Activated CD4-positive, alpha-beta T cell treated with anti-CD3 and anti-CD28 coated beads, Interleukin-2, amount 50 U/mL, for 4 hours (primary cell): ENCODE data around the gene VPS8.
A peak's percentile ranks its signal among the peaks of the same experiment; 100 is the strongest.

ENCODE experiments used
- DNase-seq, 2 experiments: peaks; one replicate each; pipeline ENCODE4 v3.0.0-alpha.2; 2020

Gene VPS8

DNA sequence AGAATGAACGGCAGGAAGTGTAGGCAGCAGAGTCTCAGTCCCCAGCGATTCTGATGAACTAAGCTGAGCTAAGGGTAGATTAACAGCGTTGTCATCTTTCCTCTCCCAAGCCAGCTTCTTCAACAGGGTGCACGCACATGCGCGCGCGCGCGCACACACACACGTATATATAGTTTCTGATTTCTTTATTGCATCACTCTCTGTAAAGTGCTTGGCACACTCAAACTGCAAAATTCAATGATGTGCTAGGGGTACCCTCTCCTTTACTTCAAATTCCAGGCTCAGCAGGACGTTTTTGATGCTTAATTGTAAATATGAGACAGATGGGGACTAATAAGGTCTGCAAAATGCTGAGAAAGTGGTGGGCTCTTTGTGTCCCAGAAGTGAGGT is 26.1 kb upstream of the VPS8 start:
- no peak for DNase-seq

DNA sequence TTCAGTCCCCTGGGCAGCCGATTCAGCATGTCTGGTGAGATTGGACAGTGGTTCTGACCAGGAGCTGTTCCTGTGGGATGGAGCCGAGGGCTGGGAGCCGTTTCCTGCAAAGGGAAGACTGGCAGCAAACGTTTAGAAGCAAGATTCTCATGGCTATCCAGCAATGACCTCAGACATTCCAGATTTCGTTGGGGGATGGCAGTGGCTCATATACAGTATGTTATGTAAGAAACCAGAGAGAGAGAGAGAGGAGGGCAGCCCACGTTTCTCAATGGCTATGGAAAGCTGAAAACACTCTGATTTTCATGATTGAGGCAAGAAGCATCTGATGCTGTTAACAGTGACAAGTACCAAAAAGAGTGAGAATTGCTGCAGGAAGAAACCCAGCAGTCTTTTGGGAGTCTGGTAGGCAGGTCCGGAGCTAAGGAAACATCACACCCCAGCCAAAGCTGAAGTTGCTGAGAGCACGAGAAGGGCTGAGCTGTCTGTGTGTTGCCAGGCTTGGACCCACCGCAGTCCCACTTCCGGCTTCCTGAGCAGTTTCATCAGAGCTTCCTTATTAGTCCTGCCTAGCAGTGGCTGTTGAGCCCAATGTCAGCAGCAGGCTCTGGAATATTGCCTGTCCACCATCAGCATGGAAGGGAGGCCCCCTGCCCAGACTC is 25.6 kb upstream of the VPS8 start:
- DNase-seq, result no peak

DNA sequence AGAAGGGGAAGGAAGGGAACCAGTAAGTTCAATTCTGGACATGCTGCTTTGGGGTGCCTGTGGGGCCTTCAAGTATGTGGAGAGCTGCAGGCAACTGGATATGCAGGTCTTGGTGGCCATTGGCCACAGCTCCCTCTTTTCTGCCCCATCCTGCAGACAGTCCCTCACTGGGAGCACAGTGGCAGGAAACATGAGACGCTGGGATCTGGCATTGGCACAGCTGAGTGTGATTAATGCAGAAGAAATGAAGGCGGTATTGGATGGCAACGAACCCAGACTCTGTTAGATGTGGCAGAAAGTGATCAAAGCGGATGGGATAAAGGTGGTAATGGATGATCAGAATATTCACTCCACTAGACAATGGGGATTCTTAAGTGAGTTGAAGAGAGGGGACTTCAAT is 23.2 kb upstream of the VPS8 start:
- DNase-seq, result no peak

DNA sequence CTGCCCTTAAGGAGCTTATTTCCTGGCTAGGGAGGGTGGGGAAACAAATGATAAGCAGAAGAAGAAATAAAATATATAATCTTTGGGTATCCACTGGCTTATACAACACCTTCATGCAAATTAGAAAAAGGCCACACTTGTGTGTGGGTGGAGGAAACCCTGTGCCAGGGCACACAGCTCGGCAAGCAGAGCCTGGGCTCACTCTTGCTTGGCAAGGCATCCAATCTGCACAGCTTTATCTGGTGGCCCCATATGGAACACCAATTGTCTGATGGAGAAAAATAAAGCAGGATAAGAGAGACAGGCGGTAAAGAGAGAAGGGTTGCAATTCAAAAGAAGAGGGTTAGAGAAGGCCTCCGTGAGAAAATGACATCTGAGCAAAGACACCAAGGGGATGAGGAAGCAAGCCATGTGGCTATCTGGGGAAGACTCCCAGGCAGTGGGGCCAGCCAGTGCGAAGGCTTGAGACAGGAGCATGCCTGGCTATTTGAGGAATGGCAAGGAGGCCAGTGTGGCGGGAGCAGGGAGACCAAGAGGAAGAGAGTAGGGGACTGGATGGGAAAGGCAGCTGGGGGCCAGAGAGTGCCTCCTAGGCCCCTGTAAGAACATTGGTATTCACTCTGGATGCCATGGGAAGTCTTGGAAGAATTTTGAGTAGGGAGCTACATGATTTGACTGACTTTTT is 22.5 kb upstream of the VPS8 start:
- no peak for DNase-seq

DNA sequence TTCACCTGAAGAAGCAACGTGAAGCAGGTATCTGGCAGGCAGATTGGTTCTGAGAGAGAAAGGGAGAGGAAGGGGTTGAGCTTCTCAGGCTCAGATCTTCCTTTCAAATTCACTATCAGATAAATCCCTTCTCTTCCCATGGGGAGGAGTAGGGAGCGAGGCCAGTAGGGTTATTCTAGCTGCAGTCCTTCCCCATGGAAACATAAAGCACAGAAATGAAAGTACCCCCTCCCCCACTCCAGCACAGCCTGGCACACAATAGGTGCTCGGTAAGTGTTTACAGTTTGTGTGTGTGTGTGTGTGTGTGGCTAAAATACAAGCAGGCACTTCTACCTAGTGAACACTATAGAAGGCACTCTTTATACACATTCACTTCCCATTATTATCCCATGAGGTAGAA is 20.8 kb upstream of the VPS8 start:
- DNase-seq, result no peak

GRCh38 chr3:184795522-184796190 is 16.3 kb upstream of the VPS8 start:
- no peak for DNase-seq

DNA sequence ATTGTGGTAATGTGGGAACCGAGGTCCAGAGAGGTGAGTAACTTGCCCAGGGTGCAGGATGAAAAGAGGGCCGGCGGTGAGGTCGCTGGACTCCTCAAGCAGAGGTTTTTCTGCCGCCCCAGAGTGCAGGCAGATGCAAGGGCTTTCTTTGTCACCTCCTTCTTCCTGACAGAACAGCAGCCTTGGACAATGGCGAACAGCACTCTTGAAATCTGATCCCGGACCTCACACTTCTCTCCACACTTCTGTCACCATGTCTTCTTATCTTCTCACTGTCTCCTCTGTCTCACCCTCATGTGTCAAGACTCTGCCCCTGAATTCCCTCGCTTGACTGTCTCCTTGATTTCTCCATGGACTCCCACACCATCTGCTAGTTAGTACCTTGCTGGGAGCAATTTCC is 15.4 kb upstream of the VPS8 start:
- DNase-seq, result no peak

DNA sequence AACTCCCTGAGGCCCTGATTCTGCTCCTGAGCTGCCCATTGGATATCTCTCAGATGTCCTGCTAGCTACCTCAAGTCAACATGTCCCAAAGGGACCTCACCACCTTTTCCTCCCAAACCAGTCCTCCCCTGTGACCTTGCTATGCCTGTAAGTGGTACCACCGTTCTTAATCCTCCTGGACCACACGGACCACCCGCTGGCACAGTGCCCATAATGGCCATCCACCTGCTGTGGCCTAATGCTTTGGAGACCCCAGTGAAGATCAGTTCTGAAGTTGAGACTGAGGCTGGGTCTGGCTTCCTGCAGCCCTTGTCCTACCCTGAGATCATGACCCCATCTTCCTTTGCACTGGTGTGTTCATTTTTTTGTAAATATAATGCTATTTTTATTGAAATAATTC is 15.0 kb upstream of the VPS8 start:
- DNase-seq, result no peak

- DNase-seq, result no peak
Observed at GRCh38 chr3:184798120-184798519, 13.8 kb upstream of the VPS8 start.

DNA sequence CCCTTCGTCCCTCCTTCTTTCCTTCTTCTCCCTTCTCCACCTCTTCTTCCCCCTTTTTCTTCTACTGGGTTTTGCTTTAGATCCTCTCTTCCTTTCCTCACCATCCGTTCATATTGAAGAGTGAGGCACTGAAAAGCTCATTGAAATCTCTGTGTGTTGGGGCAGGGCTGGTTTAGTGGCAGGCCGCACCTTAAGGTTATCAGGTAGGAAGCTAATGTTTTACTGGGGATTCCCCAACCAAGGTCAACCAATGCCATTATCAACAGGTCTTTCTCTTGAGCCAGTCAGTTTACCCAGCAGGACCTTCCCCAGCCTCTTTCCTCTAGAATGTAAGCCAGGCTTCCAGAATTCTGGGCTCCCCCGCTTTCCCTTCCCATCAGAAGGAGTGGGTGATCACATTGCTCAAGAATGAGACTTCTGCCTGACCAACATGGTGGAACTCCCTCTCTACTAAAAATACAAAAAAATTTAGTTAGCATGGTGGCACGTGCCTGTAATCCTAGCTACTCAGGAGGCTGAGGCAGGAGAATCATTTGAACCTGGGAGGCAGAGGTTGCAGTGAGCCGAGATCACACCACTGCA is 11.5 kb upstream of the VPS8 start:
- no peak for DNase-seq

DNA sequence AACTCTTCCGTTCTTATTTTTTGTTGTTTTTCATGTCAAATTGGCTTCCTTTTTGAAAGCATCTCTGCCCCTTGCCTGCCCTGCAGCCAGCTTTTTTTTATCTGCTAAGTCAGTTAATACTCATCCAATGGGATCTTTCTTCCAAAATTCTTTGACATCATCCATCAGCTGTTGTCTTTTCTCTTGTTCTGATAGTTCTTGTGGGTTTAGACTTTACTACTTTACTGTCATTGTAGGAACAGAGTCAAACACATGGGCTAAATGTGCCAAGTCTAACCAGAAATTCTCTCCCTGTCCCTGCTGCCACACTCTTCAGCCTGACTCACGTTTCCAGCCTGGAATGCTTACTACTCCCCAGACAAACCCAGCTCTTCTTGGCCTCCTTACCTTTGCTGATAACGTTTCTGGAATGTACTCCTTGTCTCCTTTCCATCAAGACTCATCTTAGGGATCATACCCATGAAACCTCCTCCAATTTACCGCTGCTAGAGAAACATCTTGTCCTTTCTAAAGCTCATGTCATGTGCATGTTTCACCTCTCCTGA is 10.7 kb upstream of the VPS8 start:
- DNase-seq, result no peak

GRCh38 chr3:184802150-184802549 is 9.8 kb upstream of the VPS8 start:
- no peak for DNase-seq

- DNase-seq, result no peak
Observed at GRCh38 chr3:184804801-184805200, 7.2 kb upstream of the VPS8 start.

- DNase-seq, result no peak
Observed at GRCh38 chr3:184805351-184806038, 6.5 kb upstream of the VPS8 start.

GRCh38 chr3:184806567-184807271 is 5.2 kb upstream of the VPS8 start:
- DNase-seq, result no peak

DNA sequence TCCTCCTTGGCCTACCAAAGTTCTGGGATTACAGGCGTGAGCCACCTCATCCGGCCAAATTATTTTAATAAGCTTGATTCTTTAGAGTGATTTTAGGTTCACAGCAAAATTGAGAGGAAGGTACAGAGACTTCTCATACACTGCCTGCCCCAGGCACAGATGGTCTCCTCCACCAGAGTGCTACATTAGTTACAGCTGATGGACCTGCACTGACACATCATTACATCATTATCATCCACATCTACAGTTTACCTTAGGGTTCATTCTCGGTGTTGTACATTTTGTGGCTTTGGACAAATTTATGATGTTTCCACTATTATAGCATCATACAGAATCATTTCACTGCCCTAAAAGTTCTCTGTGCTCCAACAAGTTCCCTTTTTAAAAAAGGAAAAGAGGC is 4.4 kb upstream of the VPS8 start:
- no peak for DNase-seq

DNA sequence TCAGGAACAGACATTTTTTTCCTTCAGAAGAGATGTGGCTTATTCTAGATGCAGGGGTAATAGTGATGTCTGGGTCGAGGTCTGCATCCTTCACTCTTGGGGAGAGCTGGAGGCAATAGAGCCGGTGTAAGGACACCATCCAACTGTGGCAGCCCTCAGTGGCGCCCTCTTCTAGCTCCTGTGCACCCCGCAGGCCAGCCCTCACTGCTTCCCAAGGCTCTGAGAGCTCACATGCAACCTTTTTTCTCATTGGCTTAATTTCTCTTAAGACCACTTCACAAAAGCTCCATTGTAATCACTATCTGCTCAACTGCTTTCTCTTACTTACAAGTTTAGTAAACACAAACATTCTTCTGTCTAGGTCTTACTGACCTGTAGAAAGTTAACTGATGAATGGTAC is 3.9 kb upstream of the VPS8 start:
- DNase-seq, result no peak

DNA sequence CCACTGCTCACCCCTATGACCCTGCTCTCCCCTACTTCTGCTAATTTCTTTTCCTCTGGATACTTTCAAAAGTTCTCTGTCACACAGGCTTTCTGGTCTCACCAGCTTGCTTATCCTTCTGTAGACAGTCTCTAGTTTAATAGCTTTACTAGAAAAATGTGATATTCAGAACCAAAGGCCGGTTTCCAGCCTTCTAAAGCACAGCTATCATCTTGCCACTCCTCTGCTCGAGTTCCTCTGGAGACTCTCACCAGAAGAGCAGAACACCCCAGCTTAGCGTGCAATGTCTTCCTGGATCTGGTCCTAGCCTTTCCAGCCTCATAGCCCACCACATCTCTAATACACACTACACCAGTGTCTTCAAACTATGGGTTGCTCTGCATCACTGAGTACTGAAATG is 1.8 kb upstream of the VPS8 start:
- DNase-seq, result no peak

- no peak for DNase-seq
Observed at GRCh38 chr3:184811034-184811433, 932 bp upstream of the VPS8 start.

DNA sequence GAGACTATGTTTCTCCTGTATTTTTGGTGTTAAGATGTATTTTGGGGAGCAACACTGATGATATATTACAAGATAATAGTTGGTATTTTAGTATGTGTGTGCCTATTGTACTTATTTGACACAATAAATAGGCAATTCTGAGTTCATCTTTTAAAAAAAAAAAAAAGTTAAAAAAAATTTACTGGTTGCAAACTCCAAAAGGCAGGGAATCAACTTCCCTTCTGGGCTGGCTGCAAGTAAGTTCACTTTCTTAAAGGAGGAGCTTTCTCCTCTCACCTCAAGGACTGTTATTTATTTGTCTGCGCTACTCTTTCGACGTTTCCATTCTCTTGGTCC is 335 bp upstream of the VPS8 start:
- no peak for DNase-seq

DNA sequence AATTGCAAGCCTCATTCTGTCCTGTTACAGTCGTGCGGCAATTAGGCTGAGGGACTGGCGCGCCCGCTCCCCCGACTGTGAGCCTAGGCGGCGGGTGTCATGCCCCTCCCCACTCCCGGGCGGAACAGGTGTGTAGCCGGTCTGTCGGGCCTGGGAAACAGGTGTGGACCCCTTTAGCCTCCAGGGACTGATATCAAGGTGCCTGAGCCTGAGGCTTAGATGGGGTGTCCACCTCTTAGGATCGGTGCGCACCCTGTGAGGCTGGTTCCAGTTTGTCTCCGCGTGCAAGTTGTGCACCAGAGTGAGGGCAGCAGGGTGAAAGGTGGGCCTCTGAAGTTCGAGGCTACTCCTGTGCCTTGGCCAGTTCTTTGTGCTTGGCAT is 686 bp downstream of the VPS8 start:
- peak; percentile 5 to 12 for DNase-seq

GRCh38 chr3:184813357-184813756 is 1.4 kb downstream of the VPS8 start:
- no peak for DNase-seq

- no peak for DNase-seq
Observed at GRCh38 chr3:184814214-184814613, 2.2 kb downstream of the VPS8 start.
